Measurements from ENCODE around the gene ZIC5.
A peak's percentile ranks its signal among the peaks of the same experiment; 100 is the strongest.

ZIC5 gene

GRCh38 chr13:99987154-99988019 is 15.8 kb upstream of the ZIC5 start:
- DNase-seq (ENCODE audit: low read depth): no peak

- no peak for DNase-seq (ENCODE audit: low read depth)
Measured at GRCh38 chr13:99986741-99987140, 15.2 kb upstream of the ZIC5 start.

DNA sequence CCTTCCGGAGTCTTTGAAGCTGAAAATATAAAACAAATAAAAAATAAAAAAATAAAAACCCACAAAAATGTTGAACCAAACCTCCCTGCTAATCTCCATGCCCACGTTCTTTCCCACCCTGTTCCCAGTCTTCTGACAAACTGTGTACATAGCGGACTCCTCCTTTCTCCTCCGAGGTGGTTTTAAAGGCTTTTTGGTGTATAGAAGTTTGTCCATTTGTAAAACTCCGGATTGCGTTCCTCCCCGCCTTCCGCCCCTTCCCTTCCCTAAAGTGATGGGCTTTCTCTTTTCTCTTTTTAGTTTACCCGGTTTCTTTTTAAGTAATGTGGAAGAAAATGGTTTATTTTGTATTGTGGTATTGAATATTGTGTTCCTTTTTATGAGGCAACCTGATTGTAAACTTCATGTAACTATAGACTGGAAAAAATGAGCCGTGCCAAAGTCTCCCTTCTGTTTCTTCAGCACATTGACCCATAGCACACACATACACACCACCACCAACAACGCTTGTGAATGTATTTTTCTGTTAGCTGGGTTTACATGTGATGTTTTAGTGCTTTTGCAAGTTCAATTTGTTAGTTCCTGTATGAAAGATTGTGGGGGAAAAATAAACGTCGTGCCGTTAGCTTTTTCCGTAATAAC is 14.4 kb upstream of the ZIC5 start:
- no peak for DNase-seq (ENCODE audit: low read depth)

GRCh38 chr13:99985241-99985874 is 13.8 kb upstream of the ZIC5 start:
- DNase-seq (ENCODE audit: low read depth): no peak

GRCh38 chr13:99984461-99985240 is 13.1 kb upstream of the ZIC5 start:
- DNase-seq (ENCODE audit: low read depth): no peak

DNA sequence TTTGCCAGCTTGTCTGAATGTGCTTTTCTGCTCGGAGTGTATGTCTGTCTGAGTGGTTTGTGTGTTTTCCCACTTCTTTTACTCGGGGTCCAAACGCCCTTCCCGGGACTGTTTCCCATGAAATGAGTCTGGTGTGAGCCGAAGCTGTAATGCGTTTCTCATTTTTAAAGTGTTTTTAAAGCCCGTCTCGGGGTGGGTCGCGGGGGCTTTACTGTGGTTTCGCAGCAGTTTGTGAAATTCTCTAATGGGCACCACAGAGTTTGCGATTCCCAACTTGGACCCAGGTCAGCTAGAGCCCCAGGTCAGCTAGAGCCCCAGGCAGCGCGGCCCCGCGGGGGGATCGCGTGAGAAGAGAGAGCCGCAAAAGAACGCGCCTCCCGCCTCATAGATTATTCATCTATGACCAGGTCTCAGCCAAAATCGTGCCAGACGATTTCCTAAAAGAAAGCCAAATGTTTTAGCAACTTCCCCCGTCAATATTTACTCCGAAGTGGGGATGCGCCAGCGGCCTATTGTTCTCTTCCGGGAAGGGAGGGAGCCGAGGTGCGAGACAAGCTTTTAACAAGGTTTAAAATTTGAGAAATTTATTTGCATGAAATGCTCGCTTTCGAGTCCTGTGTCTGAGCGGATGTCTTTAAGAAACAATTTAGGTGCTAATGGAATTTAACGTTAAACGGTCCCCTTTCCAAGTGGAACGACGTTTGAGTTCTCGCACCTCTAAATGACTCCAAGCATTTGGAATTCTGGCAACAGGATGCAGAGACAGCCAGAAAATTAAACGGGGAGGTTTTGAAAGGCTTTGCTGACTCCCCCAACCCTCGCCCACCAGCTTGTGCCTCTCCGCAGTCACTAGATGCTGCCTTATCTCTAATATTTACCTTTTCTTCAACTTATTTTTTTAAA is 12.2 kb upstream of the ZIC5 start:
- no peak for DNase-seq (ENCODE audit: low read depth)

DNA sequence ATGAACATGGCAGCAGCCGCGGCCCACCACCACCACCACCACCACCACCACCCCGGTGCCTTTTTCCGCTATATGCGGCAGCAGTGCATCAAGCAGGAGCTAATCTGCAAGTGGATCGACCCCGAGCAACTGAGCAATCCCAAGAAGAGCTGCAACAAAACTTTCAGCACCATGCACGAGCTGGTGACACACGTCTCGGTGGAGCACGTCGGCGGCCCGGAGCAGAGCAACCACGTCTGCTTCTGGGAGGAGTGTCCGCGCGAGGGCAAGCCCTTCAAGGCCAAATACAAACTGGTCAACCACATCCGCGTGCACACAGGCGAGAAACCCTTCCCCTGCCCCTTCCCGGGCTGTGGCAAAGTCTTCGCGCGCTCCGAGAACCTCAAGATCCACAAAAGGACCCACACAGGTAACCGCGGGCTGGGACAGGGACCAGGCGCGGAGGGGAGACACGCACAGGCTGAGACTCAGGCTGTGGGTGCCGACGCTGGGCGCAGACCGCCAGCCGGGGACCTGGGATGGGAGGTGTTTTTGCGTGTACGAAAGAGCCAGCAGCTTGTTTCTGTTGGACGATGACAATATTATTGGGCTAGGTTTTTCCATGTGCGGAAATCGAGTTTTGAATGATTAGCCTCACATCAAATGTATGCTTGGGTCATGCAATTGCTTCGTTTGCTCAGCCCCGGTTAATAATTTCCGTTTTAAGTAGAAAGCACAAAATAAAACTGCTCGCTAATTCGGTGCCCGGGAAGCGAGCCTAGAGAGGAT is 11.3 kb upstream of the ZIC5 start:
- no peak for DNase-seq (ENCODE audit: low read depth)

- DNase-seq (ENCODE audit: low read depth): no peak
Measured at GRCh38 chr13:99982036-99982730, 10.6 kb upstream of the ZIC5 start.

- no peak for DNase-seq (ENCODE audit: low read depth)
Measured at GRCh38 chr13:99981735-99982035, 10.1 kb upstream of the ZIC5 start, which contains the start of gene ZIC2. Gene ZIC2, plus strand, starts transcription at chr13:99981784. Its CDS starts 281 bp downstream, at chr13:99982065.

DNA sequence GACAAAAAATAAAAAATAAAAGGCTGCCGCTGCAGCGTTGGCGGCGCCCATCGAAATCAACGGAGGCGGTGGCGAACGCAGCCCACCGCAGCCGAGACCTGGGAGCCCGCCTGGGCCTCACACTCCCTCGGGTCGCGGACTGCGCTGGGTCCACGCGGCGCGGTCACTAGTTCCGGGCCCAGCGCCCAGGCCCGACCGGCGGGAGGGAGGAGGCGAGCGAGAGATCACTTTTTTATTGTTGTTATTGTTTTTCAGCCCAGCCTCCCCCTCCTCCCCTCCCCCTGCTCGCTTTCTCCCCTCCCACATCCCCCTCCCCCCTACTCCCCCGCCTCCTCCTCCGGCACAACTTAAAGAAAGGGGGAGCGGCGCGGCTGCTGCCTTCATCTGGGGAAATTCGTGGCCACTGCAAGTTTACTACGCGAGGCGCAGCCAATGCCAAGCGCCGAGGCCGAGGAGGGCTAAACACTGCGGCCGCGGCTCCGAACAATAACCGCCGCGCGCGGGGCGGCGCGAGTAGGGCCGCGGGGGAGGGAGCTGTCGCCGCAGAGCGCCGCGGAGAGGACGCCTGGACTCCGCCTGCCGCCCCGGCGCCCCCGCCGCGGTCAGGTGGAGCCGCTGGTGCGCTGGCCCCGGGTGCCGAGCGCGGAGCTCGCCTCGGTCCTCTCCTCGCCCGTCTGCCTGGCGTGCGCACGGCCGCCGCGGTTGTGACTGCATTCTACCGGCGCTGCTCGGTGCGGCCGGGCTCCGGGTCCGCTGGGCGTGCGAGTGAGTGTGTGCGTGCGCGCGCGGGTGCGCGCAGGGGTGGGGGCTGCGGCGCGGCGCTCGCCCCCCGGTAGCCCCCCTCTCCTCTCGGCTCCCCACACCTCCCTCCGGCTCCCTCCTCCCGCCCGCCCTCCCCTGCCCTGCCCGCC is 9.5 kb upstream of the ZIC5 start:
- no peak for DNase-seq (ENCODE audit: low read depth)

DNA sequence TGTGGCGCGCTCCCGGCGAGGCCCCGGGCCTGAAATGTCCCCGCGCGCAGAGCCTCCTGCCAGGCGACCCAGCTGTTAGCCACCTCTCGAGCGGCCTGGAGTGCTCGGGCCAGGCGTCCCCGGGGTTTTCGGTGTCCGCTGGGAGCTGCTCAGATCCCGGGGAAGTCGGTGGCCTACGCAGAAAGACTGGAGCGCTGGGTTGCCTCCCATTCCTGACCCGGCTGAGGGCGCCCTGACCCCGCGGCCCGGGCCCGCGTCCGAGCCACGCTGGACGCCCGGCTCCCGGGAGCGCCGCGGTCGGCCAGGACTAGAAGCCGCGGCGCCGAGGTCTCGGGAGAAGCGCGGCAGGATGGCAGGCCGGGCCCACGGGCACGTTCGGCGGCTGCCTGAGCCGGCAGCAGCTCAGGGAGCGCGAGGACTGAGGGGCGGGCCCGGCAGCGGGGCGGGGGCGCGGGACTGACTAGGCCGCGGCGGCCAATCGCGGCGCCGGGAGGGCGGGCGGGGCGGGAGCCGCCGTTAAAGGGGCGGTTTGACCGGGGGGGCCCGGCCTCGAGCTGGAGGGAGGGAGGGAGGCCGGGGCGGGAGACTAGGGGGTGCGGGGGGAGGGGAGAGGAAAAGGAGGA is 8.7 kb upstream of the ZIC5 start:
- DNase-seq (ENCODE audit: low read depth): peak; percentile 42

GRCh38 chr13:99979453-99980200 is 8.1 kb upstream of the ZIC5 start:
- DNase-seq (ENCODE audit: low read depth): no peak

- no peak for DNase-seq (ENCODE audit: low read depth)
Measured at GRCh38 chr13:99978799-99979452, 7.4 kb upstream of the ZIC5 start.

- no peak for DNase-seq (ENCODE audit: low read depth)
Measured at GRCh38 chr13:99977912-99978798, 6.6 kb upstream of the ZIC5 start.

DNA sequence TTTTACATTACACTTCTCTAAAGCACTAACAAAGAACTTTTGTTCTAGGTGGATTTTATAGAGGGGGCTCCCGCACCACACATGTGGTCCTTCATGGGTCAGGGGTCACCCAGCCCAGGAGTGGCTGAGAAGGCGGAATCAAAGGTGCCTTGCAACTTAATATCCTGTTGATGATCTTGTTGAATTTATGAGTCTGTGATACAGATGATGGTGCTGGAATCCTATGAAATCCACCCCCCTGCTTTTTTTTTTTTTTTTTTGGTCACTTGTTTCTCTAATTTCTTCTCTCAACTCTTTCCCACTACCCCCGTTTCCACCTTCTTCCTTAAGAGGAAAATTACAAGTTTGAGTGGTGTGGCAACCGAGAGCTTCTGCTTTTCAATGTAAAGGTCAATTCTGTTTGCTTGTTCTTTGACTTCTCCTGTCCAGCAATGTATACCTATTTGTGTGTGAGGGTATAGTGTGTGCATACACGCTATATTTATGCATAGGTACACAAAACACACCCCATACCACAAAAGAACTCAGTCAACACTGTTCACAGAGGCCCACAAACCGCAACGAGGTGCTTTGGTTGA is 5.9 kb upstream of the ZIC5 start:
- DNase-seq (ENCODE audit: low read depth): no peak

GRCh38 chr13:99976575-99976974 is 5.0 kb upstream of the ZIC5 start:
- DNase-seq (ENCODE audit: low read depth): no peak
